H1 (cell line): ENCODE results near the gene MYO15A. TPM values are rescaled to one million over a fixed set of nuclear protein-coding genes. Genes with fewer than 3 reads are reported as not detected.

Experiments
- CTCF ChIA-PET: fragments of 300-600 bp; sonication (Branson Sonifier 250); formaldehyde crosslinking; loops from one replicate; lab custom pipeline; 2021; ENCODE audit not compliant: partially characterized antibody; lab: Charles Lee
- POLR2A ChIA-PET: fragments of 300-600 bp; sonication (Branson Sonifier 250); formaldehyde crosslinking; loops from one replicate; lab custom pipeline; 2021; ENCODE audit warnings: inconsistent platforms; ENCODE audit not compliant: partially characterized antibody; lab: Charles Lee
- DNase-seq, 2 experiments: peaks; one replicate each; pipeline versions ENCODE4 v3.0.0 to v3.0.0-alpha.2; 2010 to 2022; ENCODE audit warnings: low spot score in 2 of 2, low read depth in 1 of 2, mixed read lengths in 1 of 2
- FAIRE-seq: peaks from 2 replicates; lab custom pipeline; 2011; peaks lifted over from hg19 to GRCh38; lab: Jason Lieb, UNC
- H2AFZ ChIP-seq: 2 replicates; pipeline ENCODE4 v1.8.1; 2012; ENCODE audit warnings: low read length, inconsistent platforms
- H2AK5ac ChIP-seq: 2 replicates; pipeline ENCODE4 v1.6.1; 2013; ENCODE audit warnings: low read depth, low read length
- H2BK120ac ChIP-seq: replicated peaks from 2 replicates; pipeline ENCODE3; 2013; ENCODE audit warnings: low read depth, low read length, inconsistent platforms
- H2BK12ac ChIP-seq: 2 replicates; pipeline ENCODE4 v1.6.1; 2013; ENCODE audit warnings: low read depth, low read length
- H2BK15ac ChIP-seq: 2 replicates; pipeline ENCODE4 v1.6.1; 2013; ENCODE audit warnings: low read length
- H2BK20ac ChIP-seq: 2 replicates; pipeline ENCODE4 v1.6.1; 2013; ENCODE audit warnings: low read length
- H2BK5ac ChIP-seq: 2 replicates; pipeline ENCODE4 v1.6.1; 2013; ENCODE audit warnings: low read depth, low read length
- H3K14ac ChIP-seq: 2 replicates; pipeline ENCODE4 v1.6.1; 2013; ENCODE audit warnings: inconsistent platforms; ENCODE audit not compliant: insufficient read length
- H3K18ac ChIP-seq: 2 replicates; pipeline ENCODE4 v1.6.1; 2013; ENCODE audit warnings: low read length; ENCODE audit errors: extremely low read depth
- H3K23ac ChIP-seq: 2 replicates; pipeline ENCODE4 v1.6.1; 2013; ENCODE audit warnings: inconsistent platforms; ENCODE audit not compliant: insufficient read length
- H3K23me2 ChIP-seq: 2 replicates; pipeline ENCODE4 v1.6.1; 2013; ENCODE audit warnings: low read depth, low read length
- H3K27ac ChIP-seq: 2 replicates; pipeline ENCODE4 v1.6.1; 2011; ENCODE audit warnings: low read depth, low read length, inconsistent platforms
- H3K27me3 ChIP-seq, 4 experiments: replicated peaks in 1 of 4; 1 replicate in 1 of 4; 2 replicates in 3 of 4; pipeline versions ENCODE4 v1.6.1 to v1.8.1; 2011 to 2013; ENCODE audit warnings: low read length in 3 of 4, mild to moderate bottlenecking in 3 of 4, inconsistent platforms in 2 of 4, mixed read lengths in 2 of 4, moderate library complexity in 1 of 4; ENCODE audit not compliant: control insufficient read depth in 3 of 4, insufficient read depth in 3 of 4; ENCODE audit errors: extremely low read depth in 1 of 4
- H3K36me3 ChIP-seq, 4 experiments: 2 replicates each; pipeline versions ENCODE4 v1.6.1 to v1.8.1; 2011 to 2013; ENCODE audit warnings: mild to moderate bottlenecking in 4 of 4, low read length in 3 of 4, moderate library complexity in 2 of 4, control low read depth in 1 of 4, inconsistent platforms in 1 of 4; ENCODE audit not compliant: insufficient read depth in 4 of 4, control insufficient read depth in 2 of 4
- H3K4ac ChIP-seq: replicated peaks from 2 replicates; pipeline ENCODE3; 2013; ENCODE audit warnings: low read length, low read depth, mixed read lengths, inconsistent platforms; ENCODE audit not compliant: insufficient read length
- H3K4me1 ChIP-seq, 4 experiments: replicated peaks in 1 of 4; 1 replicate in 1 of 4; 2 replicates in 3 of 4; pipeline versions ENCODE4 v1.6.1 to v1.8.1; 2011 to 2013; ENCODE audit warnings: low read length in 3 of 4, inconsistent platforms in 2 of 4, mixed read lengths in 1 of 4; ENCODE audit not compliant: insufficient read depth in 4 of 4, control insufficient read depth in 3 of 4
- H3K4me2 ChIP-seq, 2 experiments: 2 replicates each; pipeline versions ENCODE4 v1.6.1 to v1.8.1; 2011 to 2013; ENCODE audit warnings: low read depth in 2 of 2, low read length in 2 of 2, control low read depth in 1 of 2, inconsistent platforms in 1 of 2, mild to moderate bottlenecking in 1 of 2; ENCODE audit not compliant: insufficient read depth in 1 of 2
- H3K4me3 ChIP-seq, 4 experiments: fragments of 200-600, 300-600 bp in 1 of 4; sonication (generic), shearing (Covaris generic), sonication (Bioruptor Twin) in 1 of 4; 2 replicates each; pipeline versions ENCODE4 v1.5.1 to v1.8.1; 2011 to 2016; ENCODE audit warnings: low read length in 4 of 4, low read depth in 3 of 4, control low read depth in 2 of 4, inconsistent platforms in 2 of 4, mild to moderate bottlenecking in 2 of 4, mixed read lengths in 1 of 4, moderate library complexity in 1 of 4; ENCODE audit not compliant: insufficient read depth in 2 of 4; ENCODE audit errors: extremely low read depth in 1 of 4
- H3K56ac ChIP-seq: replicated peaks from 2 replicates; pipeline ENCODE3; 2013; ENCODE audit warnings: low read depth, mild to moderate bottlenecking, mixed read lengths, low read length, inconsistent platforms; ENCODE audit not compliant: insufficient read length
- H3K79me1 ChIP-seq: 2 replicates; pipeline ENCODE4 v1.6.1; 2013; ENCODE audit warnings: low read depth, low read length, control low read depth
- H3K79me2 ChIP-seq, 2 experiments: 2 replicates each; pipeline versions ENCODE4 v1.6.1 to v1.8.1; 2012 to 2013; ENCODE audit warnings: low read length in 2 of 2, mild to moderate bottlenecking in 2 of 2, inconsistent platforms in 1 of 2; ENCODE audit not compliant: insufficient read depth in 2 of 2, control insufficient read depth in 1 of 2
- H3K9ac ChIP-seq, 4 experiments: replicated peaks in 1 of 4; 1 replicate in 1 of 4; 2 replicates in 3 of 4; pipeline versions ENCODE4 v1.6.1 to v1.8.1; 2011 to 2013; ENCODE audit warnings: low read depth in 3 of 4, low read length in 3 of 4, control low read depth in 2 of 4, mild to moderate bottlenecking in 2 of 4, moderate library complexity in 2 of 4, inconsistent platforms in 1 of 4; ENCODE audit errors: extremely low read depth in 1 of 4
- H3K9me3 ChIP-seq, 2 experiments: 2 replicates each; pipeline versions ENCODE4 v1.6.1 to v1.8.1; 2012 to 2013; ENCODE audit warnings: mild to moderate bottlenecking in 2 of 2, moderate library complexity in 2 of 2, control low read depth in 1 of 2, inconsistent platforms in 1 of 2, low read depth in 1 of 2, low read length in 1 of 2, mixed read lengths in 1 of 2; ENCODE audit not compliant: insufficient read depth in 2 of 2
- H4K20me1 ChIP-seq, 2 experiments: replicated peaks in 1 of 2; 2 replicates each; pipeline versions ENCODE3 to v1.8.1; 2011 to 2013; ENCODE audit warnings: inconsistent platforms in 2 of 2, low read length in 2 of 2, mild to moderate bottlenecking in 1 of 2; ENCODE audit not compliant: insufficient read depth in 2 of 2, control insufficient read depth in 1 of 2
- H4K5ac ChIP-seq: 2 replicates; pipeline ENCODE4 v1.6.1; 2013; ENCODE audit warnings: low read length, low read depth, mixed read lengths, inconsistent platforms; ENCODE audit not compliant: insufficient read length
- H4K8ac ChIP-seq: 2 replicates; pipeline ENCODE4 v1.8.0; 2013; ENCODE audit warnings: mild to moderate bottlenecking, moderate library complexity, low read length, inconsistent platforms; ENCODE audit not compliant: insufficient read depth; ENCODE audit errors: extremely low read depth
- H4K91ac ChIP-seq: replicated peaks from 2 replicates; pipeline ENCODE3; 2013; ENCODE audit warnings: low read length, mixed read lengths, inconsistent platforms; ENCODE audit not compliant: insufficient read length
- GTF2F1 ChIP-seq: IDR thresholded peaks from 2 replicates; pipeline ENCODE4 v1.6.1; 2012; ENCODE audit warnings: low read depth, low read length, improper control_type of control experiment, borderline replicate concordance
- MAFK ChIP-seq: IDR thresholded peaks from 2 replicates; pipeline ENCODE4 v1.6.1; 2012; ENCODE audit warnings: low read depth, mild to moderate bottlenecking, improper control_type of control experiment, low read length
- SIX5 ChIP-seq: IDR thresholded peaks from 2 replicates; pipeline ENCODE4 v1.6.1; 2011; ENCODE audit warnings: mild to moderate bottlenecking, low read depth, low read length
- YY1 ChIP-seq: IDR thresholded peaks from 2 replicates; pipeline ENCODE4 v1.6.1; 2011; ENCODE audit warnings: low read depth, mild to moderate bottlenecking, low read length
- WGBS, 2 experiments: shearing (Covaris generic) in 1 of 2; methylation state at CpG; one replicate each; pipeline versions ENCODE4 v1.1.6 to v1.1.7; 2013 to 2015; ENCODE audit warnings: low lambda C conversion rate in 2 of 2, mixed read lengths in 2 of 2, inconsistent platforms in 1 of 2, low coverage in 1 of 2, missing lambda C conversion rate in 1 of 2; ENCODE audit not compliant: insufficient replicate concordance in 2 of 2, insufficient coverage in 1 of 2, insufficient read length in 1 of 2; ENCODE audit errors: extremely low coverage in 1 of 2, missing lambda C conversion rate in 1 of 2; 5-methylcytosine and 5-hydroxymethylcytosine counted together
- polyA plus RNA-seq, 7 experiments: library from polyadenylated mRNA; depleted of rRNA in 3 of 7; stranded (reverse) in 5 of 7; unstranded in 2 of 7; fragments of >200 nt in 5 of 7; fragments of 200-250 nt in 2 of 7; gene quantifications; 1 replicate in 5 of 7; 2 replicates in 1 of 7; 4 replicates in 1 of 7; pipeline versions ENCODE4 v1.2.1 to v1.2.3, GENCODE V29; 2011 to 2013; ENCODE audit warnings: missing spikeins in 2 of 7, mixed read lengths in 2 of 7
- total RNA-seq: library from RNA; stranded (reverse); fragmentation: NEBNext Ultra II Directional; extraction: Animal tissue kit (Norgen Biotek cat#: 25700); gene quantifications from 2 replicates; pipeline ENCODE4 v1.2.1, GENCODE V29; 2021

MYO15A gene
- total and polyA plus RNA-seq, 2 of the 8 experiments (the other 6 are each of a cell fraction or from before 2014, with no cell fraction given), result 1.6 to 4.2 TPM

DNA sequence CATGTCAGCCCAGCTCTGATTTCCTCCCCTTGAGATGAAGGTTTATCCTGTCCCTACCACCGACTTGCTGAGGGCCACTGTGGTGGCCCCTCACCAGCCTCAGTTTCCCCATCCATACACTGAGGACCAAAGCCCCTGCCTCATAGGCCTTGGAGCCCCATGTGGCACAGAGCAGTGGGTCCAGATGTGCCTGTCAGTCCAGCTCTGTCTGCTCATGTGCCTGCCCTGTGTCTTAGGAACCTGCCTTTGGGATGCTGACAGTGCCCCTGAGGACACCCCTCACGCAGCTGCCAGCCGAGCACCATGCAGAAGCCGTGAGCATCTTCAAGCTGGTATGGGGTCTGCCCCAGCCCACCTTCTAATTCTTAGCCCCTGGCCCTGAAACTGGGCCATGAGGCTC is 35.7 kb downstream of the MYO15A start:
- Histone ChIP-seq H2BK120ac (no peak overlapping the region), H3K4me3 (no peak overlapping the region), H4K5ac (no peak overlapping the region), H3K4ac (no peak overlapping the region), H3K9me3 (no peaks in the 10 kb centered on the region), H3K4me2 (no peak overlapping the region), H2BK12ac (no peak overlapping the region), H3K79me1 (no peaks in the 10 kb centered on the region), H4K91ac (no peak overlapping the region), H3K36me3 (no peaks in the 10 kb centered on the region), H4K20me1 (peaks cover 0 to 2% of the 10 kb centered on the region in 2 experiments), H2AFZ (no peak overlapping the region), H3K23me2 (no peaks in the 10 kb centered on the region), H3K18ac (no peak overlapping the region), H3K4me1 (peaks cover 0 to 16% (median 6%) of the 10 kb centered on the region in 4 experiments; a peak in 5 of 7 replicates), H2AK5ac (no peak overlapping the region), H2BK20ac (no peak overlapping the region), H2BK15ac (no peak overlapping the region), H3K56ac (no peak overlapping the region), H2BK5ac (no peak overlapping the region), H3K27me3 (no peaks in the 10 kb centered on the region; a peak in 2 of 7 replicates), H3K14ac (no peak overlapping the region), H3K79me2 (no peaks in the 10 kb centered on the region), H3K9ac (no peak overlapping the region), H3K23ac (no peak overlapping the region), H4K8ac (no peak overlapping the region), H3K27ac (no peak overlapping the region)
- FAIRE-seq (no peak), DNase-seq (no peak)
- CTCF ChIA-PET, result interaction anchor here (1.1 to 10.9 kb wide), 12 partner anchors 7 to 56 kb away, joined by 3 to 141 read pairs (median 16); partner anchors contain the start of gene ALKBH5
- no peak for TF ChIP-seq MAFK
- no peak for TF ChIP-seq YY1
- no peak for TF ChIP-seq SIX5
- no peak for TF ChIP-seq GTF2F1
- POLR2A ChIA-PET, result interaction anchor here (0.6 to 2.5 kb wide), 6 partner anchors 9 to 79 kb away, joined by 3 to 13 read pairs (median 5); partner anchors contain the start of gene ALKBH5
- WGBS, 2 experiments, result 92% methylated on average over 4 of the region's 4 CpGs; no CpG with 5 or more reads in 1 of the 2 experiments
